Measurements from ENCODE around the gene NTRK3.

Gene NTRK3

DNA sequence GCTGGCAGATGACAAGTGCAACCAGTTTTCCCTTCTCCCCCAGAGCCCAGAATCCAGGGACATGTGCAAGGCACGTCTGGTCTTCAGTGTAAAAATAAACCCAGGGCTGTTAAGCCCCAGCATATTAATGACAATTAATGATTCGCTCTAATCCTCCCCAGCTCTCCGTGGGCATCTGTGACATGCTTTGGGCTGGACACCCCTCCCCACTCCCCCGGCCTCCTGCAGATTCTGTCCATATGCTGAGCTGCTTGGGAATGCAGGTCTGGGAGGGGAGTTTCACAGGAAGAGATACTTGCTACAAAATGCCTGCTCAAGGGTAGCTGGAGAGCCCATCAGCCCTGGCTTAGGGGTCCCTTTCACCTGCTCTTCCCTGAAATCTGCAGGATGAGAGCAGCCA is 43.0 kb upstream of the NTRK3 start:
- no peak for DNase-seq (ENCODE audit: low spot score)
- POLR2A ChIA-PET (ENCODE audit: low non-redundant PET), result no interaction called here
- CTCF ChIA-PET, result no interaction called here
- no peak overlapping the region for H3K27ac ChIP-seq
- TF ChIP-seq, protein P1, sequence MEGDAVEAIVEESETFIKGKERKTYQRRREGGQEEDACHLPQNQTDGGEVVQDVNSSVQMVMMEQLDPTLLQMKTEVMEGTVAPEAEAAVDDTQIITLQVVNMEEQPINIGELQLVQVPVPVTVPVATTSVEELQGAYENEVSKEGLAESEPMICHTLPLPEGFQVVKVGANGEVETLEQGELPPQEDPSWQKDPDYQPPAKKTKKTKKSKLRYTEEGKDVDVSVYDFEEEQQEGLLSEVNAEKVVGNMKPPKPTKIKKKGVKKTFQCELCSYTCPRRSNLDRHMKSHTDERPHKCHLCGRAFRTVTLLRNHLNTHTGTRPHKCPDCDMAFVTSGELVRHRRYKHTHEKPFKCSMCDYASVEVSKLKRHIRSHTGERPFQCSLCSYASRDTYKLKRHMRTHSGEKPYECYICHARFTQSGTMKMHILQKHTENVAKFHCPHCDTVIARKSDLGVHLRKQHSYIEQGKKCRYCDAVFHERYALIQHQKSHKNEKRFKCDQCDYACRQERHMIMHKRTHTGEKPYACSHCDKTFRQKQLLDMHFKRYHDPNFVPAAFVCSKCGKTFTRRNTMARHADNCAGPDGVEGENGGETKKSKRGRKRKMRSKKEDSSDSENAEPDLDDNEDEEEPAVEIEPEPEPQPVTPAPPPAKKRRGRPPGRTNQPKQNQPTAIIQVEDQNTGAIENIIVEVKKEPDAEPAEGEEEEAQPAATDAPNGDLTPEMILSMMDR (conservative IDR thresholded peaks at IDR 0.05; ENCODE audit: low read depth), result no peak

DNA sequence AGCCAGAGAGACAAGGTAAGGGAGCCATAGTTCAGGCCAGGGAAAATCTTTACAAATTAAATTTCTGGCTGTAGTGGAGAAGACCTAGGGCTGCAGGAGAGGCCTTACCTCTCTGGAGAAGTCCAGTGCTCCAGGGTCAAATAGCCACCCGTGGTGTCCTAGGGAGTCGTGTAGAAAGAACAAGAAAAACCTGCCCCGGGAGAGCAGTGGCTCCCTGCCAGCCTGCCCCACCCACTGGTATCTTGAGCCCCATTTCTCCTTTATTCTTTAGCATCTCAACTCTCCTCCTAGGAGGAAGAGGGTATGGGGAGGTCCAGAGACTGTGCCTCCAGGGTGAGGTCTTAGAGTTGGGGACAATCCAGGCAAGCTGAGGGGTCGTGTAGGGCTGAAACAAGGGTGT is 32.1 kb upstream of the NTRK3 start:
- ChIA-PET CTCF (no interaction called here), POLR2A (ENCODE audit: low non-redundant PET) (no interaction called here)
- TF ChIP-seq, protein P1 (conservative IDR thresholded peaks at IDR 0.05; ENCODE audit: low read depth), result no peak
- DNase-seq (ENCODE audit: low spot score), result no peak
- H3K27ac ChIP-seq, result no peak overlapping the region

- TF ChIP-seq, protein P1 (conservative IDR thresholded peaks at IDR 0.05; ENCODE audit: low read depth), result no peak
- CTCF ChIA-PET, result no interaction called here
- DNase-seq (ENCODE audit: low spot score), result no peak
These were observed 31.7 kb upstream of the NTRK3 start for GRCh38 chr15:88288206-88288605.

DNA sequence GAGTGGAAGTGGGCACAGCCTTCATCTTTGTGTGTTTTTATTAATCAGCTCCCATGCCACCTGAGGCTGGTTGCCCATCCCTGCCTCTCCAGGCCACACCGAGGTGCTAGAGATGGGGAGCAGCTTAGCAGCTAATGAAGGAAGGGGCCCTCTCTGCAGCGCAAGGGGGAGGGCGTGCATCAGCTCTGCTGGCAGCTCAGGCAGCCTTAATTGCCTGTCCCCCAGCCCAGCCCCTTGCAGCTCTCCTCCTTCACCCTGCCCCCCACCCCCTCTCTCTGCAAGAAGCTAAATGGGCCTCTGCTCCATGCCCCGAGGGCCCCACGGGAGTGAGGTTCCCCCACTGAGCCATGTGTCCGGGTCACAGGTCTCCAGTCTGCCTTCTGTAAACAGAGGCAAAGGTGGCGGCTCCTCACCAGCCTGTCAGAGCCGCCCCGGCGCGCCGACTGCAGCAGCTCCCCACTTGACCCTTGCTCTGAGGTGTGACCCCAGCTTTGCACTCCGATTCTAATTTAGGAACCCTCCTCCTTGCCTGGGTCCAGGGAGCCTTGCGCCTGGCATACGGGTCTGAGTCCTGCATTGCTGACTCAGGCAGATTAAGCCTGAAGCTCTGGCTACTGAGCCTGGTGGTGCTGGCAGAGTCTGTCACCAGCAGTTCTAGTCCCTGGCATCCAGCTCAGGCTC is 27.9 kb upstream of the NTRK3 start:
- DNase-seq (ENCODE audit: low spot score), result no peak
- ChIA-PET POLR2A (ENCODE audit: low non-redundant PET) (no interaction called here), CTCF (no interaction called here)
- TF ChIP-seq, protein P1 (conservative IDR thresholded peaks at IDR 0.05; ENCODE audit: low read depth), result no peak
- H3K27ac ChIP-seq, result no peak overlapping the region

More at GRCh38 chr15:88288206-88288605, 31.7 kb upstream of the NTRK3 start:
- H3K27ac ChIP-seq, result no peak overlapping the region
- POLR2A ChIA-PET (ENCODE audit: low non-redundant PET), result no interaction called here

GRCh38 chr15:88282614-88283013 is 26.1 kb upstream of the NTRK3 start:
- POLR2A ChIA-PET (ENCODE audit: low non-redundant PET), result no interaction called here
- CTCF ChIA-PET, result interaction anchor here (0.6 kb wide), 1 partner anchor 522 kb away, joined by 3 read pairs; no protein-coding TSS in a partner anchor
- no peak for DNase-seq (ENCODE audit: low spot score)
- no peak overlapping the region for H3K27ac ChIP-seq
- TF ChIP-seq, protein P1 (conservative IDR thresholded peaks at IDR 0.05; ENCODE audit: low read depth), result no peak

DNA sequence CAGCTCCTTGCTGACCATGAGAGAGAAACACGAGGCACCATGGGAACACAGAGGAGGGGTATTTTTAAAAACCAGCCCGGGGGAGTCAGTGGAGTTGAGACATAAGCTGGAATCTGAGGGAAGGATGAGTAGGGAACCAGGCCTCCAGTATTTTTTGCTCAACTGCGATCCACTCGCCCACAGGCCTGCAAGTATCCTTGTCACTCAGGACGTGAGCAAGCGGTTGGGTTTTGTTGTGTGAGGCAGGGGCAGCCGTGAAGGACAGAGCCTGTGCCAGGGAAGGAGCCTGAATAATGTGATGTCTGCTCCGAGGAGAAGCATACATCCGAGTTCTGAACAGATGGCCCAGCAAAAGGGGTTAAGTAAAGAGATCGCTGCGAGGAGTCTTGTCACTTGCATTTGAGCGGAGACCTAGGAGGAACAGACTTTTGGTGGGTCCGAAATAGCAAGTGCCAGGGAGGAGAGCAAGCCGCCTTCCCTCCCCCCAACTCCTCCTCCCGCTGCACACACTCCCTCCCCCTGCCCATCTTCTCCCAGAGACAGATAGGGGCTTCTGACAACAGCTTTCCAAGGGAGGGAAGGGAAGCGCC is 20.4 kb upstream of the NTRK3 start:
- H3K27ac ChIP-seq, result no peak overlapping the region
- POLR2A ChIA-PET (ENCODE audit: low non-redundant PET), result no interaction called here
- CTCF ChIA-PET, result interaction anchor here (0.6 kb wide), 1 partner anchor 14 kb away, joined by 3 read pairs; no protein-coding TSS in a partner anchor
- DNase-seq (ENCODE audit: low spot score), result no peak
- TF ChIP-seq, protein P1 (conservative IDR thresholded peaks at IDR 0.05; ENCODE audit: low read depth), result no peak
